Pancreas (tissue), 10 donors: ENCODE results near the gene MARS1. TPM values are rescaled to one million over a fixed set of nuclear protein-coding genes. Genes with fewer than 3 reads are reported as not detected.

Experiments
- ATAC-seq, 4 donors: fragments of 200-7000 bp; cut with Tn5 transposase; one replicate each; pipeline versions ENCODE4 v1.8.0 to v1.9.1; 2020; ENCODE audit warnings: mild to moderate bottlenecking in 4 of 4, moderate library complexity in 4 of 4
- DNase-seq, 6 donors: peaks; one replicate each; pipeline ENCODE4 v3.0.0-alpha.2; 2020
- FAIRE-seq: peaks from 2 replicates; lab custom pipeline; 2012; peaks lifted over from hg19 to GRCh38; lab: Jason Lieb, UNC
- H3K27ac ChIP-seq, 4 donors: fragments of 200-600 bp; sonication (generic); 1 replicate in 3 of 4; 2 replicates in 1 of 4; pipeline versions ENCODE4 v1.5.0 to v1.8.0; 2020
- H3K27me3 ChIP-seq, 4 donors: fragments of 200-600 bp; one replicate each; pipeline ENCODE4 v1.8.0; 2021
- H3K36me3 ChIP-seq, 3 donors: fragments of 200-600 bp; sonication (generic) in 1 of 3; one replicate each; pipeline versions ENCODE4 v1.5.0 to v1.8.0; 2020 to 2021
- H3K4me1 ChIP-seq, 3 donors: fragments of 200-600 bp; one replicate each; pipeline ENCODE4 v1.8.0; 2021
- H3K4me3 ChIP-seq, 4 donors: fragments of 200-600 bp; sonication (generic) in 2 of 4; one replicate each; pipeline versions ENCODE4 v1.5.0 to v1.8.0; 2020 to 2021
- H3K9me3 ChIP-seq, 4 donors: fragments of 200-600 bp; one replicate each; pipeline ENCODE4 v1.8.0; 2021
- CTCF ChIP-seq, 4 donors: fragments of 200-600 bp; sonication (generic) in 3 of 4; IDR thresholded peaks; one replicate each; pipeline versions ENCODE4 v1.5.0 to v1.8.0; 2021; ENCODE audit warnings: antibody characterized with exemption in 4 of 4
- WGBS, 2 donors: extraction: QIAGEN DNeasy Blood & Tissue Kit; methylation state at CpG; one replicate each; pipeline ENCODE4 v1.1.7; 2013; 5-methylcytosine and 5-hydroxymethylcytosine counted together
- intact Hi-C, 3 donors: fragments of 100-400 bp; cut with DNase I; formaldehyde crosslinking; loops; one replicate each; pipeline versions ENCODE4 v1.11.1 to v1.14.2; 2022
- polyA plus RNA-seq, 2 donors: library from polyadenylated mRNA; stranded (reverse); fragments of 200-250 nt; gene quantifications; one replicate each; pipeline ENCODE4 v1.2.3, GENCODE V29; 2013
- total RNA-seq, 6 donors: library from RNA; stranded (reverse); fragmentation: NEBNext Ultra II Directional in 4 of 6; extraction: Animal tissue kit (Norgen Biotek cat#: 25700) in 4 of 6; gene quantifications; one replicate each; pipeline versions ENCODE4 v1.2.1 to v1.2.4, GENCODE V29; 2021 to 2023
- donor health status: healthy with polysubstance abuse.
- donor health status: DM: no; HTN: no; CAD: no; lungs with moderate emphysema.
- donor health status: DM: no; HTN: no; CAD: no.
- donor health status: control.
- donor health status: control.
- donor health status: Bipolar disorder and iron deficiency.
- donor health status: DM: yes; HTN: yes; CAD: no.
- donor health status: DM: no; HTN: no; CAD: no.
- donor health status: DM: no; HTN: no; CAD: no.
- donor health status: DM: yes; HTN: yes; CAD: no.

The MARS1 gene
- total and polyA plus RNA-seq, 8 donors, result 33.4 to 210 (median 88.8) TPM

- Histone ChIP-seq H3K4me3 (peak overlapping the region; percentile 57 to 70 (median 65)), H3K4me1 (peaks cover 18 to 28% (median 21%) of the 10 kb centered on the region in 3 donors), H3K27me3 (no peaks in the 10 kb centered on the region), H3K36me3 (peaks cover 0 to 20% (median 6%) of the 10 kb centered on the region in 3 donors), H3K27ac (peak overlapping the region in 3 of 4 donors; percentile 93 to 98 (median 95)), H3K9me3 (no peaks in the 10 kb centered on the region)
- FAIRE-seq, result no peak
- peak in 1 of 6 donors; percentile 66 for DNase-seq
- TF ChIP-seq CTCF (IDR thresholded peaks at IDR 0.05), result no peak
- intact Hi-C loops, result no loop called here
- WGBS, 2 donors, result 54 to 66% methylated on average over 14 of the region's 14 CpGs
- no peak for ATAC-seq
Observed at GRCh38 chr12:57523706-57524614, 36.1 kb downstream of the MARS1 start.

GRCh38 chr12:57524814-57525614 lies 37.1 kb downstream of the MARS1 start:
- Histone ChIP-seq H3K4me3 (no peak overlapping the region), H3K4me1 (peaks cover 17 to 28% (median 18%) of the 10 kb centered on the region in 3 donors), H3K9me3 (no peaks in the 10 kb centered on the region), H3K27ac (no peak overlapping the region), H3K27me3 (no peaks in the 10 kb centered on the region), H3K36me3 (peaks cover 3 to 28% (median 11%) of the 10 kb centered on the region in 3 donors)
- no peak for TF ChIP-seq CTCF (IDR thresholded peaks at IDR 0.05)
- intact Hi-C loops, result no loop called here
- peak in 3 of 6 donors; percentile 33 to 51 (median 45) for DNase-seq
- ATAC-seq, result no peak
- 62 to 64% methylated on average over 11 of the region's 11 CpGs for WGBS, 2 donors
- no peak for FAIRE-seq

- H3K36me3 ChIP-seq, result peaks cover 3 to 36% (median 18%) of the 10 kb centered on the region in 3 donors
- no peak for DNase-seq
- ATAC-seq, result no peak
- H3K4me1 ChIP-seq, result peaks cover 17 to 28% (median 18%) of the 10 kb centered on the region in 3 donors
- no peak overlapping the region for H3K4me3 ChIP-seq
- H3K9me3 ChIP-seq, result no peaks in the 10 kb centered on the region
- whole genome bisulfite sequencing, 2 donors, result 80% methylated on average over 16 of the region's 16 CpGs
- no peaks in the 10 kb centered on the region for H3K27me3 ChIP-seq
- TF ChIP-seq CTCF (IDR thresholded peaks at IDR 0.05), result no peak
- intact Hi-C loops, result no loop called here
- H3K27ac ChIP-seq, result no peak overlapping the region
- no peak for FAIRE-seq
Observed at GRCh38 chr12:57525615-57526383, 37.9 kb downstream of the MARS1 start.

GRCh38 chr12:57526477-57527126 lies 38.7 kb downstream of the MARS1 start:
- H3K4me1 ChIP-seq, result peaks cover 11 to 20% (median 13%) of the 10 kb centered on the region in 3 donors
- no peaks in the 10 kb centered on the region for H3K9me3 ChIP-seq
- intact Hi-C loops, result no loop called here
- FAIRE-seq (no peak), DNase-seq (peak in 1 of 6 donors; percentile 61), ATAC-seq (no peak)
- WGBS, 2 donors, result 86 to 92% methylated on average over 4 of the region's 4 CpGs
- peaks cover 3 to 44% (median 19%) of the 10 kb centered on the region in 3 donors for H3K36me3 ChIP-seq
- H3K4me3 ChIP-seq, result no peak overlapping the region
- H3K27ac ChIP-seq, result no peak overlapping the region
- no peaks in the 10 kb centered on the region for H3K27me3 ChIP-seq
- no peak for TF ChIP-seq CTCF (IDR thresholded peaks at IDR 0.05)
